ENCODE measurements around the gene RANBP3. TPM values are rescaled to one million over a fixed set of nuclear protein-coding genes. Genes with fewer than 3 reads are reported as not detected.

RANBP3 gene
- total RNA-seq, 2 donors from 2014 or later = 52.1 to 62.7 TPM

GRCh38 chr19:5929625-5930024, 48.3 kb downstream of the RANBP3 start:
- Histone ChIP-seq H3K36me3 (no peaks in the 10 kb centered on the region), H3K4me3 (no peak overlapping the region), H3K9me3 (no peaks in the 10 kb centered on the region), H3K4me1 (no peaks in the 10 kb centered on the region), H3K27me3 (no peaks in the 10 kb centered on the region), H3K9ac (ENCODE audit: low read depth in 2 of 2, low read length in 2 of 2) (no peak overlapping the region), H3K27ac (no peak overlapping the region)
- TF ChIP-seq CTCF (IDR thresholded peaks at IDR 0.05) = no peak
- no peak for DNase-seq
- intact Hi-C loops (cut with DNase I) = no loop called here

DNA sequence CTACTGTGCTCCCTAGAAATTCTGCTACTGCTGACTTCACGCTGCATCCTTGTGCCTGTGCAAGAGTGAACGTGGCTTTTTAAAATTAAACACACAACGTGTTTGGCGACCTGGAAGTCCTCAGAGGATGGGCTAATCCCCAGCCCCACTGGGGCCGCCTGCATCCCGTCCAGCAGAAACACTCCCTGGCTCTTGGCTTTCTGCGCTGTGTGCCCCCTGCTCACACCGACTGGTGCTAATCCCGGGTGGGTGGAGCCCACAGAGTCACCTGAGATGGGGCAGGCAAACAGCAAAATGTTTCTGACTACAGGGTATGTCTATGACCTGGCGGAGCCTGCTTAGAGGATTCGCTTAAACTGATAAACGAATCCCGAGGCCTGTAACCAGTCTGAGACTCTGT, 48.8 kb downstream of the RANBP3 start:
- no peak for TF ChIP-seq CTCF (IDR thresholded peaks at IDR 0.05)
- no peak overlapping the region for H3K27ac ChIP-seq
- intact Hi-C loops (cut with DNase I) = no loop called here
- H3K9me3 ChIP-seq = no peaks in the 10 kb centered on the region
- DNase-seq = no peak
- H3K27me3 ChIP-seq = no peaks in the 10 kb centered on the region
- H3K36me3 ChIP-seq = peaks cover 3% of the 10 kb centered on the region
- H3K4me3 ChIP-seq = no peak overlapping the region
- no peaks in the 10 kb centered on the region for H3K4me1 ChIP-seq
- no peak overlapping the region for H3K9ac ChIP-seq (ENCODE audit: low read depth in 2 of 2, low read length in 2 of 2)

DNA sequence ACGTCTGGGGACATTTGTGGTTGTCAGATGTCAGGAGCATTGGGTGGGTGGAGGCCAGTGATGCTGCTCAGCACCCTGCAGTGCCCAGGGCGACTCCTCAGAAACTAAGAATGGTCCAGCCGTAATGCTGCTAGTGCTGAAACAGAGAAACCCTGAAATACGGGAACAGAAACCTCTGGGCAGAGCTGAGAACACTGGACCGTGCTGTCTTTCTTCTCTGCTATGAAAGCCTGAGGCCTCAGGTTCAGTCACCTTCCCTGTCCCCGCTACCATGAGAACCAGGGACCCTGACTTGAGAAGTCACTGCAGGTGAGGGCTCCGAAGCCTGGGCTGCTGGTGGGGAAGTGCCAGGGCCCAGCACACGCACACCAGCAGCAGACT, 50.5 kb downstream of the RANBP3 start:
- H3K27me3 ChIP-seq = no peaks in the 10 kb centered on the region
- intact Hi-C loops (cut with DNase I) = no loop called here
- peak overlapping the region in 1 of 2 donors; percentile 10 for H3K9ac ChIP-seq (ENCODE audit: low read depth in 2 of 2, low read length in 2 of 2)
- no peak overlapping the region for H3K27ac ChIP-seq
- no peak overlapping the region for H3K4me3 ChIP-seq
- peaks cover 16% of the 10 kb centered on the region for H3K36me3 ChIP-seq
- no peak for TF ChIP-seq CTCF (IDR thresholded peaks at IDR 0.05)
- H3K9me3 ChIP-seq = no peaks in the 10 kb centered on the region
- DNase-seq = no peak
- H3K4me1 ChIP-seq = no peaks in the 10 kb centered on the region

GRCh38 chr19:5926641-5927440, 51.1 kb downstream of the RANBP3 start:
- intact Hi-C loops (cut with DNase I) = no loop called here
- peaks cover 16% of the 10 kb centered on the region for H3K36me3 ChIP-seq
- no peaks in the 10 kb centered on the region for H3K27me3 ChIP-seq
- no peaks in the 10 kb centered on the region for H3K9me3 ChIP-seq
- TF ChIP-seq CTCF (IDR thresholded peaks at IDR 0.05) = no peak
- H3K4me1 ChIP-seq = no peaks in the 10 kb centered on the region
- H3K27ac ChIP-seq = peak overlapping the region; percentile 30
- no peak overlapping the region for H3K4me3 ChIP-seq
- no peak for DNase-seq
- no peak overlapping the region for H3K9ac ChIP-seq (ENCODE audit: low read depth in 2 of 2, low read length in 2 of 2)

DNA sequence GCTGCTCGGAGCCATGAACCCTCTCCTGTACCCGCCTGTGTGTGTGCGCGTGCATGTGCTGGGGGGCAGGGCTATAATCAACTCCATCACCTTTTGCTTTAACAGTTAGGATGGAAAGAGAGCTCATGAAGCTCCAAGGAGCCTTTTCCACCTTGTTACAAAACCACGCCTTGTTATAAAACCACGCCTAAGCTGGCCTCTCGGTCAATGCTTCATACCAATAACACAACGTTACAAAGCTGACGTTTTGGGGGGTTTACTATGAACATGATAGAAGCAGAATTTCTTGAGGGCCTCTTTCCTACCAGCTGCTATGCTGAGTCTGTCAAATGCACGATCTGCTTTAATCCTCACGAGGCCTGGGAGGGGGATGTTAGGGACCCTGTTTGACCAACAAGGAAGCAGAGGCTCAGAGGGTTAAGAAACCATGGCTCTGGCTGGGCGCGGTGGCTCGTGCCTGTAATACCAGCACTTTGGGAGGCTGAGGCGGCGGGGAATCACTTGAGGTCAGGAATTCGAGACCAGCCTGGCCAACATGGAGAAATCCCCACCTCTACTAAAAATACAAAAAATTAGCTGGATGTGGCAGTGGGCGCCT, 52.0 kb downstream of the RANBP3 start:
- TF ChIP-seq CTCF (IDR thresholded peaks at IDR 0.05) = no peak
- peak; percentile 56 for DNase-seq
- intact Hi-C loops (cut with DNase I) = no loop called here
- peaks cover 16% of the 10 kb centered on the region for H3K36me3 ChIP-seq
- H3K27ac ChIP-seq = peak overlapping the region; percentile 30
- H3K9ac ChIP-seq (ENCODE audit: low read depth in 2 of 2, low read length in 2 of 2) = peak overlapping the region in 1 of 2 donors; percentile 40
- H3K4me3 ChIP-seq = no peak overlapping the region
- H3K9me3 ChIP-seq = no peaks in the 10 kb centered on the region
- H3K4me1 ChIP-seq = no peaks in the 10 kb centered on the region
- H3K27me3 ChIP-seq = no peaks in the 10 kb centered on the region
